Stimulated activated CD4-positive, alpha-beta T cell treated with anti-CD3 and anti-CD28 coated beads, Interleukin-1b, Interleukin-23, amount 100 ng/mL, for 4 hours (primary cell): ENCODE measurements around the gene AMN1.

Source experiments
- DNase-seq, 2 donors: peaks; one replicate each; pipeline ENCODE4 v3.0.0-alpha.2; 2020; ENCODE audit warnings: low read depth in 2 of 2

The AMN1 gene

DNA sequence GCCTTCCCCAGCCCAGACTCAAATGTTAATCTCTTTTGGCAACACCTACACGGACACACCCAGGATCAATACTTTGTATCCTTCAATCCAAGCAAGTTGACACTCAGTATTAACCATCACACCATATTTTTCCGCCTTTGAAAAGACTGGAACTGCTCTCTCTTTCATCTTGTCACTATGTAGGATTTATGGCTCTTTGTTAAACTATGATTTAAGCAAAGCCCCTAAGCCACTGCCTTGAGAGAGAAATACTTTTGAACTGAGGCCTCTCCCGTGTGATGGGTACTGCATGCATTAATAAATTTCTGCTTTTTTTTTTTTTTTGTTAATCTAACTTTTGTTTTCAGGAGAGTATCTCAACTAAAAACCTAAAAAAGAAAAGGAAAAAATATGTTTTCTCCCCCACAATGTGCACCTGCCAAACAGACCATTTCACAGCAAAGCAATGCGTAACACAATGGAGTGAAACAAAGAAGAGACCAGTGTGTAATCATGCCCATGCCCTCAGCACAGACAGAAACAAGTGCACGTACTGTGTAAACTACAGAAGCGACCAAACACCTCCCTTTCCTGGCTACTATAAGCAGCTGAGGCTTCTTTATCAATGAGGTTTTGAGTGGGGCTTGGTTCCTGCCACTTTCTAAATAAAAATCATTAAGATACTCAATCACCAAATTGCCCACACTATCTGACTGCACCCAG, 97.6 kb downstream of the AMN1 start:
- DNase-seq, result no peak

DNA sequence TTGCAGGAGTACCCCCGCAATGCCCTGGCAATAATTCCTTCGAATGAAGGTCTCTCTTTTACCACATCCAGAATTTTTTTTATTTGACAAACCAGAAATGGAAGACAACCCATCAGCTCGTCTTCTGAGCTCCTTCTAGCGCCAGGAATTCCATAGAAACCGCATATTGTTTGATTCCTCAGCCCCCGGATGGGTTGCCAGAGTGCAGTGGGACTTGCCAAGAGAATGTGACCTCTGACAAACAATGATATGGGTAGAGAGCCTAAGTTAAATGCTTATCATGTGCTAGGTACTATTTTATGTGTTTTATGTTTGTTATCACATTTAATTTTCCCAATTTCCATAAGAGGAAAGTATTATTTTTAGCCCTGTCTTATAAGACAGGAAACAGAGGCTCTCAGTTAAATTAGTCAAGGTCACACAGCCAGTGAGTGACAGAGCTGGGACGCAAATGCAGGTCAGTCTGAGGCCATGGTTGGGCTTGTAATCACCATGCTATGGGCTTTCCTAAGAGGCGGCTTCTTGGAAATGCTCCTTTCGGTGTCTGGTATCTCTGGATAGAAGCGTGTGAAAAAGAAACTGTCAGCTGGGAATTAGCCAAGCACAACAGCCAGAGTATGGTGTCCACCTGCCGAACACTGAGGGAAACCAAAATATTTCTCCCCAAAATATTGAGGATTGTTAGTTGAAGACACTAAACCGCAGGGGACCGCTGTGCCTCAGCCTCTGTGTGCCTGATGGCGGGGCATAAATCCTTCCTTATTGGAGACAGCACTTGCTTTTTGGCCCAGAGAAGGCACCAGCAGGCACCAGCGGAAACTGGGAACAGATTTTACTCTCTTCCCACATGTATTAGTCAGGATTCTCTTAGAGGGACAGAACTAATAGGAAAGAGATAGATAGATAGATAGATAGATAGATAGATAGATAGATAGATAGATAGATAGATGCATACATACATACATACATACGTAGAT, 98.8 kb downstream of the AMN1 start:
- no peak for DNase-seq

DNA sequence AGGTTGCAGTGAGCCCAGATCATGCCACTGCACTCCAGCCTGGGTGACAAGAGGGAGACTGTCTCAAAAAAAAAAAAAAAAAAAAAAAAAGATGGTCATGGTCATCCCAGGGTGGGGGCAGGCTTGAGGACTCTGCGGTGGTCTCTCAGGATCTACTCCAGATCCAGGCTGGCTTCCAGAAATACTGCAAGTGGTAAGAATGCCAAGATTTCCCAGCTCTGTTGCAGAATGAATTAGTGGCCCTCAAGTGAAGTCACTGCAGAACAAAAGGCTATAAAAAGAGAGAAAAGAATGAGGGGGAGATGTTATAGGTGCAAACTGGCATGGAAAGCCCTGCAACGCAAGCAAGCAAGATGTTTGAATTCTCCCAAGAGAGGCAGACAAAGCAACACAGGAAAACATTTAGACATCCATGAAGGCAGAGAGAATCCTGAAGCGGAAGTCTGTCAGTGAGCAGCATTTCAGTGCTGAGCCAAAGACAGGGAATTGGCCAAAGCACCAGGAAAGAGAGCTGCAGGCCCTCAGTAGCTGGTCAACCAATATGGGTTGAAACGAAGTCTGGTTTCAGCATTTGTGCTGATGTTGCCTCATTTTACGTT, 101.3 kb downstream of the AMN1 start:
- DNase-seq, result no peak

DNA sequence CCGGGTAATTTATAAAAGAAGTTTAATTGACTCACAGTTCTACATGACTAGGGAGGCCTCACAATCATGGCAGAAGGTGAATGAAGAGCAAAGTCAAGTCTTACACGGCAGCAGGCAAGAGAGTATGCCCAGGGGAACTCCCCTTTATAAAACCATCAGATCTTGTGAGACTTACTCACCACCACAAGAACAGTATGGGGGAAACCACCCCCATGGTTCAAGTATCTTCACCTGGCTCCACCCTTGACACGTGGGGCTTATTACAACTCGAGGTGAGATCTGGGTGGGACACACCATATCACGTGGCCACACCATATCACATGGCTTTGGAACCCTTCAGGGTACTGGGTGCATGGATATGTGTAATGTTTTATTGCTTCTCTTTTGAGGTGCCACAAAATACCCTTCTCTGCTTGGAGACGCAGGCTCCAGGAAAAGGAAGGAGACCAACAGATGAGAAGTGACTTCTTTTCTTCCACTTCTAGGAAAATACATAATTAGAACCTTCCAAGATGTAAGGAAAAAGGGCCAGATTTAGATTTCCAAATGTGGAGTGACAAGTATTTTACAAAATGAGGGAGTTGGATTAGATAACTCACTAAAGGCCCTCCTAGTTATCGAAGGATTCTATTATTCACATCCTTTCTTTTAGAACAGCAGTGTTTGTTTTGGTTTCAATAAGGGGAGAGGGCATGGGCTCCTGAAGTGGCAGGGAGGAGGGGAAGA, 102.4 kb downstream of the AMN1 start:
- no peak for DNase-seq

DNA sequence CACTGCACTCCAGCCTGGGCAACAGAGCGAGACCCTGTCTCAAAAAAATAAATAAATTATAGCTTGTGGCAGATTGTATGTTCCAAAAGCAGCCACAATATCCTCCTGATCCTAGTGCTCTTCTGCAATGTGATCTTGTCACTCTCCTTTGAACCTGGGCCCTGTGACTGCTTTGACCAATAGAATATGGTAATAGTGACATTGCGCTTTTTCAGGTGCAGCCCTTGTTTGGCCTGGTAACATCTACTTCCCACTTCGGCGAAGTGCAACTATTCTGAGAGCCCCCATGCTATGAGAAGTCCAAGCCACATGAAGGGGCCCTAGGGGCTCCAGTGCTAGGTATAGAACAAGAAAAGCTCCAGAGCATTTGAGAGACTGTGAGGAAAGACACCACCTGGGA, 106.8 kb downstream of the AMN1 start:
- no peak for DNase-seq
